Activated CD4-positive, alpha-beta T cell treated with anti-CD3 and anti-CD28 coated beads, Interleukin-2, Interleukin-4, amounts not matched to agents 100 ng/mL and 50 ng/mL, durations not matched to agents 16 hours and 8 hours (primary cell): Measurements from ENCODE around the gene EDARADD.
A peak's percentile ranks its signal among the peaks of the same experiment; 100 is the strongest.
"Not testable (repeated sequence)": the region's sequence is repeated elsewhere in the genome, so short reads cannot be mapped to it uniquely, and the experiment has no call there.

Source experiments
- DNase-seq: peaks from one replicate; pipeline ENCODE4 v3.0.0-alpha.2; 2020; ENCODE audit warnings: low spot score

The EDARADD gene

GRCh38 chr1:236393681-236394481 is at the start of gene EDARADD:
Gene EDARADD (plus strand): TSS chr1:236394286. CDS start chr1:236394445, 159 bp downstream.
- DNase-seq, result no peak

GRCh38 chr1:236345728-236346127 is 48.4 kb upstream of the EDARADD start:
- DNase-seq, result no peak

- no peak for DNase-seq
These were observed 46.0 kb upstream of the EDARADD start for GRCh38 chr1:236348071-236348470.

- DNase-seq, result no peak
These were observed 43.8 kb upstream of the EDARADD start for GRCh38 chr1:236350308-236350707.

GRCh38 chr1:236351875-236352573 is 42.1 kb upstream of the EDARADD start:
- no peak for DNase-seq

- not testable (repeated sequence) for DNase-seq
These were observed 41.3 kb upstream of the EDARADD start for GRCh38 chr1:236352747-236353146.

GRCh38 chr1:236353813-236354212 is 40.3 kb upstream of the EDARADD start:
- no peak for DNase-seq

GRCh38 chr1:236354330-236355147 is 39.5 kb upstream of the EDARADD start:
- DNase-seq, result no peak

GRCh38 chr1:236356141-236356540 is 37.9 kb upstream of the EDARADD start:
- no peak for DNase-seq

GRCh38 chr1:236361909-236362590 is 32.0 kb upstream of the EDARADD start:
- no peak for DNase-seq

GRCh38 chr1:236363237-236363636 is 30.8 kb upstream of the EDARADD start:
- DNase-seq, result no peak

GRCh38 chr1:236365999-236366570 is 28.0 kb upstream of the EDARADD start:
- no peak for DNase-seq

GRCh38 chr1:236366681-236367080 is 27.4 kb upstream of the EDARADD start:
- not testable (repeated sequence) for DNase-seq

- peak; percentile 63 for DNase-seq
These were observed 23.7 kb upstream of the EDARADD start for GRCh38 chr1:236370420-236370819.

- no peak for DNase-seq
These were observed 23.0 kb upstream of the EDARADD start for GRCh38 chr1:236371083-236371482.

GRCh38 chr1:236377832-236378535 is 16.1 kb upstream of the EDARADD start:
- DNase-seq, result no peak

GRCh38 chr1:236381565-236382158 is 12.4 kb upstream of the EDARADD start:
- DNase-seq, result no peak

- DNase-seq, result no peak
These were observed 5.8 kb upstream of the EDARADD start for GRCh38 chr1:236388332-236388731.

GRCh38 chr1:236389253-236389652 is 4.8 kb upstream of the EDARADD start:
- no peak for DNase-seq

- DNase-seq, result no peak
These were observed 3.1 kb upstream of the EDARADD start for GRCh38 chr1:236391008-236391407.

GRCh38 chr1:236392182-236392581 is 1.9 kb upstream of the EDARADD start:
- no peak for DNase-seq
